Thoracic aorta (tissue), 2 donors: ENCODE measurements around the gene KCNB1. TPM values are rescaled to one million over a fixed set of nuclear protein-coding genes. Genes with fewer than 3 reads are reported as not detected.

Experiments used
- ATAC-seq: fragments of 150-250 bp; one replicate; pipeline ENCODE4 v1.8.0; 2017; ENCODE audit warnings: low read depth; ENCODE audit not compliant: insufficient number of reproducible peaks, low FRiP score
- DNase-seq: peaks from one replicate; pipeline ENCODE4 v3.0.0-alpha.2; 2020; ENCODE audit warnings: low spot score
- H3K27ac ChIP-seq, 2 donors: fragments of 200-600 bp; sonication (generic); 1 replicate in 1 of 2; 2 replicates in 1 of 2; pipeline ENCODE4 v1.5.1; 2016; ENCODE audit warnings: mild to moderate bottlenecking in 2 of 2, moderate library complexity in 2 of 2
- H3K27me3 ChIP-seq: fragments of 200-600 bp; sonication (generic); replicated peaks from 2 replicates; pipeline ENCODE4 v1.6.0; 2016; ENCODE audit warnings: mild to moderate bottlenecking; ENCODE audit not compliant: insufficient read depth
- H3K36me3 ChIP-seq: fragments of 200-600 bp; sonication (generic); one replicate; pipeline ENCODE4 v1.5.1; 2016
- H3K4me1 ChIP-seq, 2 donors: fragments of 200-600 bp; sonication (generic); 1 replicate in 1 of 2; 2 replicates in 1 of 2; pipeline versions ENCODE4 v1.5.1 to v1.6.0; 2016; ENCODE audit warnings: low read depth in 2 of 2, mild to moderate bottlenecking in 1 of 2; ENCODE audit not compliant: control insufficient read depth in 1 of 2
- H3K4me3 ChIP-seq: fragments of 200-600 bp; sonication (generic); 2 replicates; pipeline ENCODE4 v1.5.1; 2016; ENCODE audit warnings: mild to moderate bottlenecking
- H3K9me3 ChIP-seq: fragments of 200-600 bp; sonication (generic); 2 replicates; pipeline ENCODE4 v1.5.1; 2016
- CTCF ChIP-seq: fragments of 200-600 bp; sonication (generic); IDR thresholded peaks from one replicate; pipeline ENCODE4 v1.5.1; 2019; ENCODE audit warnings: antibody characterized with exemption
- total RNA-seq, 2 donors: library from RNA; depleted of rRNA; stranded (reverse); fragments of >200 nt; gene quantifications; one replicate each; pipeline versions ENCODE4 v1.1.0 to v1.2.3, GENCODE V29; 2016

The KCNB1 gene
- total RNA-seq, 2 donors from 2014 or later, result 1.4 to 2.3 TPM

DNA sequence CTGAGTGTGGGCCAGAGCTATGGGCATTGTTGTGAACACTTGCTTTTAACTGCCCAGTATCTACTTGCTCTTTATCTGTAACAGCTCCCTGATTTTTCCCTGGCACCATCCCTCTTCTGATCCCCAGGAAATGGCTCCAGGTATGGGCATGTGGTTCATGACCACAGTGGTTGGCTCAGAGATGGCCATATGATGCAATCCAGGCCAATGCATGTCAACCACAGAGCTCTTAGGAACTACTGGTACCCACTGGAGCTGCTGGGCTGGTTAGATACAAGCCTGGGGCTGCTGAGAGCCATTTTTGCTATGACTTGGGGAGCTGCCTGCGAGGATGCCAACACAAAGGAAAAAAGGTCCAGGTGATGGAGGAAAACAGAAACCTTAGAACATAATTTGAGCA, 55.6 kb downstream of the KCNB1 start:
- TF ChIP-seq CTCF, result no peak
- Histone ChIP-seq H3K4me3 (no peak overlapping the region), H3K27ac (no peak overlapping the region), H3K36me3 (no peaks in the 10 kb centered on the region), H3K27me3 (no peaks in the 10 kb centered on the region), H3K4me1 (peaks cover 0 to 9% of the 10 kb centered on the region in 2 donors), H3K9me3 (no peaks in the 10 kb centered on the region)
- DNase-seq, result no peak
- ATAC-seq, result no peak

GRCh38 chr20:49426395-49426794, 56.1 kb downstream of the KCNB1 start:
- DNase-seq, result no peak
- Histone ChIP-seq H3K4me1 (peaks cover 0 to 9% of the 10 kb centered on the region in 2 donors), H3K9me3 (no peaks in the 10 kb centered on the region), H3K27me3 (no peaks in the 10 kb centered on the region), H3K27ac (no peak overlapping the region), H3K4me3 (no peak overlapping the region), H3K36me3 (no peaks in the 10 kb centered on the region)
- no peak for TF ChIP-seq CTCF
- no peak for ATAC-seq

DNA sequence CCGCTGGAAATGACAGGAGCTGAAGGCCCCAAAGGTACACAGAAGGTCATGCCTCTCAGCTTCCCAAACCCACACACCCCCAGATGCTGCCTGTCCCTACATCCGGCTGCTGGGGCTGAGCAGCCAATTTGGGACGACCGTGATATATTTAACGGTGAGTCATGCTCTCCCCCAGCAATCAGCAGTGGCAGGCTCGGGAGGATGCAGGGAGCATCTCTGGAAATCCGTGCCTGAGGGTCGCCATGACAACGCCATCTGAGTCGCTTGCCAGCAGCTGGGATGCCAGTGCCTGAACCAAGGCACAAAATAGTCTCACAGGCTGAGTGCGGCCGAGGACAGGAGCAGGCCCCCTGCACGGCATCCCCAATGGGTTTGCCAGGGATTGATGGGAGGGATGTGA, 57.9 kb downstream of the KCNB1 start:
- H3K36me3 ChIP-seq, result no peaks in the 10 kb centered on the region
- no peaks in the 10 kb centered on the region for H3K9me3 ChIP-seq
- ATAC-seq (no peak), DNase-seq (no peak)
- H3K4me1 ChIP-seq, result peaks cover 0 to 9% of the 10 kb centered on the region in 2 donors
- TF ChIP-seq CTCF, result no peak
- no peaks in the 10 kb centered on the region for H3K27me3 ChIP-seq
- H3K4me3 ChIP-seq, result no peak overlapping the region
- H3K27ac ChIP-seq, result no peak overlapping the region

DNA sequence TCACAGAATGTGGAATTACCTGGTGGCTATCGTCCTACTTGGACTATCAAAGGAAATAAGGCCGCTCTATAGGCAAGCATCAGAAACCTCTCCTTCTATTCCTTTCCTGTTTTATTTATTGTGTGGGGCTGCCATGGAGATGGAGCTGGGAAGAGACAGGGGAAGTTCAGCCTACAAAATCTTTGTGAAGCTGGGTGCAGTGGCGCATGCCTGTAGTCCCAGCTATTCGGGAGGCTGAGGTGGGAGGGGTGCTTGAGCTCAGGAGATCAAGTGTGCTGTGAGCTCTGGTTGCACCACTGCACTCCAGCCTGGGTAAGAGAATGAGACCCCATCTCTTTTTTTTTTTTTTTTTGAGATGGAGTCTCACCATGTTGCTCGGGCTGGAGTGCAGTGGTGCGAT, 60.3 kb downstream of the KCNB1 start:
- ATAC-seq, result no peak
- Histone ChIP-seq H3K27ac (no peak overlapping the region), H3K9me3 (no peaks in the 10 kb centered on the region), H3K27me3 (no peaks in the 10 kb centered on the region), H3K4me1 (no peaks in the 10 kb centered on the region), H3K4me3 (no peak overlapping the region), H3K36me3 (no peaks in the 10 kb centered on the region)
- DNase-seq, result no peak
- no peak for TF ChIP-seq CTCF

DNA sequence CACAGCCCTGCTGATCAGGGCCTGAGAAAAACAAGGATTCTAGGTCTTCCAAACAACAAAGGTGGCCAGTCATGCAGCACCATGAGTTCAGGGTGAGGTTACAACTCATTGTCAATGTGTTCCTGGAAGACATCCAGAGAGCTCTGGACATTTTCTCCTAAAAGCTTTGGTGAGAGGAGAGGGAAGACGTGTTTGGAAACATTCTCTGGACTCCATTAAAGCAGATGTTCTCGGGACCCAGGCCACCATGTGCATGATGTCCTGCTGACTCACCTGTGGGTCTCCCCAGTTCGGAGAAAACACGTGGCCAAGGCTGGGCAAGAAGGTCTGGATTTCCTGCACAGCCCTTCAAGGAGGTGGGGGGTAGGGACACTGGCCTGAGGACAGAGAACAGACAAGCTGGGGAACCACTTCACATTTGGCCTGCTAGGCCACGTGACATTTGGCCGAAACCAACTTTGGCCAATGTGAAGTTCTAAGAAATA, 61.6 kb downstream of the KCNB1 start:
- H3K27ac ChIP-seq, result no peak overlapping the region
- no peaks in the 10 kb centered on the region for H3K9me3 ChIP-seq
- no peaks in the 10 kb centered on the region for H3K36me3 ChIP-seq
- no peak overlapping the region for H3K4me3 ChIP-seq
- no peak for TF ChIP-seq CTCF
- no peaks in the 10 kb centered on the region for H3K27me3 ChIP-seq
- DNase-seq, result no peak
- H3K4me1 ChIP-seq, result no peaks in the 10 kb centered on the region
- ATAC-seq, result no peak
